ENCODE results near the gene MAP3K9. TPM values are rescaled to one million over a fixed set of nuclear protein-coding genes. Genes with fewer than 3 reads are reported as not detected.

Gene MAP3K9
- total RNA-seq, 4 donors from 2014 or later: 5.0 to 12.7 (median 8.3) TPM

- Histone ChIP-seq H3K9me3 (no peaks in the 10 kb centered on the region), H3K4me3 (no peak overlapping the region), H3K36me3 (no peaks in the 10 kb centered on the region), H3K4me1 (peaks cover 0 to 7% (median 3%) of the 10 kb centered on the region in 4 donors), H3K27ac (no peak overlapping the region), H3K27me3 (peaks cover 12% of the 10 kb centered on the region)
- in situ Hi-C loops (cut with MboI; ENCODE audit: low pct_ligation_motif_present in 1 of 4, low pct_unique_long_range_greater_than_20kb in 1 of 4, low sequenced_read_pairs in 3 of 4) (loop anchor here in 2 of 4 donors (10.0 kb wide), 1 partner anchor 137 kb away; no protein-coding TSS in a partner anchor), intact Hi-C loops (cut with DNase I; ENCODE audit: low total_unique reads) (loop anchor here (10.0 kb wide), 1 partner anchor 147 kb away; no protein-coding TSS in a partner anchor)
- TF ChIP-seq CTCF (IDR thresholded peaks at IDR 0.05) (no peak), POLR2AphosphoS5 (IDR thresholded peaks at IDR 0.05) (no peak), POLR2A (IDR thresholded peaks at IDR 0.05) (no peak)
- no peak for DNase-seq
These were observed 18.0 kb upstream of the MAP3K9 start for GRCh38 chr14:70827347-70827746.

- Histone ChIP-seq H3K36me3 (no peaks in the 10 kb centered on the region), H3K4me3 (no peak overlapping the region), H3K27ac (no peak overlapping the region), H3K4me1 (peaks cover 0 to 16% (median 9%) of the 10 kb centered on the region in 4 donors), H3K27me3 (peaks cover 44% of the 10 kb centered on the region), H3K9me3 (no peaks in the 10 kb centered on the region)
- in situ Hi-C loops (cut with MboI; ENCODE audit: low pct_ligation_motif_present in 1 of 4, low pct_unique_long_range_greater_than_20kb in 1 of 4, low sequenced_read_pairs in 3 of 4) (loop anchor here in 2 of 4 donors (10.0 to 25.0 kb wide), 2 partner anchors 142 to 211 kb away; partner anchors contain the start of gene MED6 (in 2 of the 2)), intact Hi-C loops (cut with DNase I; ENCODE audit: low total_unique reads) (loop anchor here (10.0 kb wide), 1 partner anchor 152 kb away; no protein-coding TSS in a partner anchor)
- TF ChIP-seq EP300 (IDR thresholded peaks at IDR 0.05; ENCODE audit: low read depth) (no peak), CTCF (IDR thresholded peaks at IDR 0.05) (no peak), POLR2A (IDR thresholded peaks at IDR 0.05) (no peak), POLR2AphosphoS5 (IDR thresholded peaks at IDR 0.05) (no peak)
- DNase-seq: no peak
- WGBS, 2 donors (ENCODE audit: low coverage in 1 of 2): 65 to 76% methylated on average over 2 to 4 of the region's 4 CpGs
These were observed 14.0 kb upstream of the MAP3K9 start for GRCh38 chr14:70823281-70823680.

- TF ChIP-seq POLR2A (IDR thresholded peaks at IDR 0.05): no peak
- TF ChIP-seq CTCF (IDR thresholded peaks at IDR 0.05): no peak
- intact Hi-C loops (cut with DNase I; ENCODE audit: low total_unique reads): loop anchor here (10.0 kb wide), 1 partner anchor 152 kb away; no protein-coding TSS in a partner anchor
- Histone ChIP-seq H3K9me3 (no peaks in the 10 kb centered on the region), H3K27ac (no peak overlapping the region), H3K36me3 (no peaks in the 10 kb centered on the region), H3K4me3 (peak overlapping the region; percentile 43 to 69 (median 50)), H3K27me3 (peaks cover 44% of the 10 kb centered on the region), H3K4me1 (peaks cover 0 to 16% (median 9%) of the 10 kb centered on the region in 4 donors)
- in situ Hi-C loops (cut with MboI; ENCODE audit: low pct_ligation_motif_present in 1 of 4, low pct_unique_long_range_greater_than_20kb in 1 of 4, low sequenced_read_pairs in 3 of 4): loop anchor here in 2 of 4 donors (10.0 to 25.0 kb wide), 2 partner anchors 142 to 210 kb away; partner anchors contain the start of gene MED6 (in 2 of the 2)
- WGBS, 2 donors (ENCODE audit: low coverage in 1 of 2): 11 to 15% methylated on average over 4 to 23 of the region's 26 CpGs
- DNase-seq: peak; percentile 48
These were observed 13.3 kb upstream of the MAP3K9 start for GRCh38 chr14:70822530-70823185.

GRCh38 chr14:70821584-70822529, 12.5 kb upstream of the MAP3K9 start:
- intact Hi-C loops (cut with DNase I; ENCODE audit: low total_unique reads) (loop anchor here (10.0 kb wide), 1 partner anchor 153 kb away; no protein-coding TSS in a partner anchor), in situ Hi-C loops (cut with MboI; ENCODE audit: low pct_ligation_motif_present in 1 of 4, low pct_unique_long_range_greater_than_20kb in 1 of 4, low sequenced_read_pairs in 3 of 4) (loop anchor here in 2 of 4 donors (10.0 to 25.0 kb wide), 2 partner anchors 143 to 210 kb away; partner anchors contain the start of gene MED6 (in 2 of the 2))
- 0 to 2% methylated on average over 5 to 47 of the region's 77 CpGs for WGBS, 2 donors (ENCODE audit: low coverage in 1 of 2)
- Histone ChIP-seq H3K9me3 (no peaks in the 10 kb centered on the region), H3K36me3 (no peaks in the 10 kb centered on the region), H3K4me1 (peaks cover 0 to 20% (median 11%) of the 10 kb centered on the region in 4 donors), H3K4me3 (peak overlapping the region; percentile 43 to 69 (median 50)), H3K27me3 (peaks cover 44% of the 10 kb centered on the region), H3K27ac (no peak overlapping the region)
- DNase-seq: peak; percentile 58
- TF ChIP-seq POLR2AphosphoS5 (IDR thresholded peaks at IDR 0.05): peak in 2 of 3 donors; percentile 31 to 32
- TF ChIP-seq CTCF (IDR thresholded peaks at IDR 0.05): no peak
- TF ChIP-seq POLR2A (IDR thresholded peaks at IDR 0.05): no peak
